H1 (cell line): Measurements from ENCODE around the gene SOBP. TPM values are rescaled to one million over a fixed set of nuclear protein-coding genes. Genes with fewer than 3 reads are reported as not detected.

ENCODE experiments used
- CTCF ChIA-PET: fragments of 300-600 bp; sonication (Branson Sonifier 250); formaldehyde crosslinking; loops from one replicate; lab custom pipeline; 2021; ENCODE audit not compliant: partially characterized antibody; lab: Charles Lee
- POLR2A ChIA-PET: fragments of 300-600 bp; sonication (Branson Sonifier 250); formaldehyde crosslinking; loops from one replicate; lab custom pipeline; 2021; ENCODE audit warnings: inconsistent platforms; ENCODE audit not compliant: partially characterized antibody; lab: Charles Lee
- DNase-seq, 2 experiments: peaks; one replicate each; pipeline versions ENCODE4 v3.0.0 to v3.0.0-alpha.2; 2010 to 2022; ENCODE audit warnings: low spot score in 2 of 2, low read depth in 1 of 2, mixed read lengths in 1 of 2
- FAIRE-seq: peaks from 2 replicates; lab custom pipeline; 2011; peaks lifted over from hg19 to GRCh38; lab: Jason Lieb, UNC
- H2AFZ ChIP-seq: 2 replicates; pipeline ENCODE4 v1.8.1; 2012; ENCODE audit warnings: low read length, inconsistent platforms
- H2AK5ac ChIP-seq: 2 replicates; pipeline ENCODE4 v1.6.1; 2013; ENCODE audit warnings: low read depth, low read length
- H2BK120ac ChIP-seq: replicated peaks from 2 replicates; pipeline ENCODE3; 2013; ENCODE audit warnings: low read depth, low read length, inconsistent platforms
- H2BK12ac ChIP-seq: 2 replicates; pipeline ENCODE4 v1.6.1; 2013; ENCODE audit warnings: low read depth, low read length
- H2BK15ac ChIP-seq: 2 replicates; pipeline ENCODE4 v1.6.1; 2013; ENCODE audit warnings: low read length
- H2BK20ac ChIP-seq: 2 replicates; pipeline ENCODE4 v1.6.1; 2013; ENCODE audit warnings: low read length
- H2BK5ac ChIP-seq: 2 replicates; pipeline ENCODE4 v1.6.1; 2013; ENCODE audit warnings: low read depth, low read length
- H3K14ac ChIP-seq: 2 replicates; pipeline ENCODE4 v1.6.1; 2013; ENCODE audit warnings: inconsistent platforms; ENCODE audit not compliant: insufficient read length
- H3K18ac ChIP-seq: 2 replicates; pipeline ENCODE4 v1.6.1; 2013; ENCODE audit warnings: low read length; ENCODE audit errors: extremely low read depth
- H3K23ac ChIP-seq: 2 replicates; pipeline ENCODE4 v1.6.1; 2013; ENCODE audit warnings: inconsistent platforms; ENCODE audit not compliant: insufficient read length
- H3K23me2 ChIP-seq: 2 replicates; pipeline ENCODE4 v1.6.1; 2013; ENCODE audit warnings: low read depth, low read length
- H3K27ac ChIP-seq: 2 replicates; pipeline ENCODE4 v1.6.1; 2011; ENCODE audit warnings: low read depth, low read length, inconsistent platforms
- H3K27me3 ChIP-seq, 4 experiments: replicated peaks in 1 of 4; 1 replicate in 1 of 4; 2 replicates in 3 of 4; pipeline versions ENCODE4 v1.6.1 to v1.8.1; 2011 to 2013; ENCODE audit warnings: low read length in 3 of 4, mild to moderate bottlenecking in 3 of 4, inconsistent platforms in 2 of 4, mixed read lengths in 2 of 4, moderate library complexity in 1 of 4; ENCODE audit not compliant: control insufficient read depth in 3 of 4, insufficient read depth in 3 of 4; ENCODE audit errors: extremely low read depth in 1 of 4
- H3K36me3 ChIP-seq, 4 experiments: 2 replicates each; pipeline versions ENCODE4 v1.6.1 to v1.8.1; 2011 to 2013; ENCODE audit warnings: mild to moderate bottlenecking in 4 of 4, low read length in 3 of 4, moderate library complexity in 2 of 4, control low read depth in 1 of 4, inconsistent platforms in 1 of 4; ENCODE audit not compliant: insufficient read depth in 4 of 4, control insufficient read depth in 2 of 4
- H3K4ac ChIP-seq: replicated peaks from 2 replicates; pipeline ENCODE3; 2013; ENCODE audit warnings: low read length, low read depth, mixed read lengths, inconsistent platforms; ENCODE audit not compliant: insufficient read length
- H3K4me1 ChIP-seq, 4 experiments: replicated peaks in 1 of 4; 1 replicate in 1 of 4; 2 replicates in 3 of 4; pipeline versions ENCODE4 v1.6.1 to v1.8.1; 2011 to 2013; ENCODE audit warnings: low read length in 3 of 4, inconsistent platforms in 2 of 4, mixed read lengths in 1 of 4; ENCODE audit not compliant: insufficient read depth in 4 of 4, control insufficient read depth in 3 of 4
- H3K4me2 ChIP-seq, 2 experiments: 2 replicates each; pipeline versions ENCODE4 v1.6.1 to v1.8.1; 2011 to 2013; ENCODE audit warnings: low read depth in 2 of 2, low read length in 2 of 2, control low read depth in 1 of 2, inconsistent platforms in 1 of 2, mild to moderate bottlenecking in 1 of 2; ENCODE audit not compliant: insufficient read depth in 1 of 2
- H3K4me3 ChIP-seq, 4 experiments: fragments of 200-600, 300-600 bp in 1 of 4; sonication (generic), shearing (Covaris generic), sonication (Bioruptor Twin) in 1 of 4; 2 replicates each; pipeline versions ENCODE4 v1.5.1 to v1.8.1; 2011 to 2016; ENCODE audit warnings: low read length in 4 of 4, low read depth in 3 of 4, control low read depth in 2 of 4, inconsistent platforms in 2 of 4, mild to moderate bottlenecking in 2 of 4, mixed read lengths in 1 of 4, moderate library complexity in 1 of 4; ENCODE audit not compliant: insufficient read depth in 2 of 4; ENCODE audit errors: extremely low read depth in 1 of 4
- H3K56ac ChIP-seq: replicated peaks from 2 replicates; pipeline ENCODE3; 2013; ENCODE audit warnings: low read depth, mild to moderate bottlenecking, mixed read lengths, low read length, inconsistent platforms; ENCODE audit not compliant: insufficient read length
- H3K79me1 ChIP-seq: 2 replicates; pipeline ENCODE4 v1.6.1; 2013; ENCODE audit warnings: low read depth, low read length, control low read depth
- H3K79me2 ChIP-seq, 2 experiments: 2 replicates each; pipeline versions ENCODE4 v1.6.1 to v1.8.1; 2012 to 2013; ENCODE audit warnings: low read length in 2 of 2, mild to moderate bottlenecking in 2 of 2, inconsistent platforms in 1 of 2; ENCODE audit not compliant: insufficient read depth in 2 of 2, control insufficient read depth in 1 of 2
- H3K9ac ChIP-seq, 4 experiments: replicated peaks in 1 of 4; 1 replicate in 1 of 4; 2 replicates in 3 of 4; pipeline versions ENCODE4 v1.6.1 to v1.8.1; 2011 to 2013; ENCODE audit warnings: low read depth in 3 of 4, low read length in 3 of 4, control low read depth in 2 of 4, mild to moderate bottlenecking in 2 of 4, moderate library complexity in 2 of 4, inconsistent platforms in 1 of 4; ENCODE audit errors: extremely low read depth in 1 of 4
- H3K9me3 ChIP-seq, 2 experiments: 2 replicates each; pipeline versions ENCODE4 v1.6.1 to v1.8.1; 2012 to 2013; ENCODE audit warnings: mild to moderate bottlenecking in 2 of 2, moderate library complexity in 2 of 2, control low read depth in 1 of 2, inconsistent platforms in 1 of 2, low read depth in 1 of 2, low read length in 1 of 2, mixed read lengths in 1 of 2; ENCODE audit not compliant: insufficient read depth in 2 of 2
- H4K20me1 ChIP-seq, 2 experiments: replicated peaks in 1 of 2; 2 replicates each; pipeline versions ENCODE3 to v1.8.1; 2011 to 2013; ENCODE audit warnings: inconsistent platforms in 2 of 2, low read length in 2 of 2, mild to moderate bottlenecking in 1 of 2; ENCODE audit not compliant: insufficient read depth in 2 of 2, control insufficient read depth in 1 of 2
- H4K5ac ChIP-seq: 2 replicates; pipeline ENCODE4 v1.6.1; 2013; ENCODE audit warnings: low read length, low read depth, mixed read lengths, inconsistent platforms; ENCODE audit not compliant: insufficient read length
- H4K8ac ChIP-seq: 2 replicates; pipeline ENCODE4 v1.8.0; 2013; ENCODE audit warnings: mild to moderate bottlenecking, moderate library complexity, low read length, inconsistent platforms; ENCODE audit not compliant: insufficient read depth; ENCODE audit errors: extremely low read depth
- H4K91ac ChIP-seq: replicated peaks from 2 replicates; pipeline ENCODE3; 2013; ENCODE audit warnings: low read length, mixed read lengths, inconsistent platforms; ENCODE audit not compliant: insufficient read length
- CEBPB ChIP-seq: IDR thresholded peaks from 2 replicates; pipeline ENCODE4 v1.6.1; 2012; ENCODE audit warnings: low read depth, low read length
- CHD2 ChIP-seq: IDR thresholded peaks from 2 replicates; pipeline ENCODE4 v1.6.1; 2012; ENCODE audit warnings: low read length, improper control_type of control experiment
- FOSL1 ChIP-seq: IDR thresholded peaks from 2 replicates; pipeline ENCODE4 v1.6.1; 2011; ENCODE audit warnings: mild to moderate bottlenecking, low read depth, low read length, moderate library complexity; ENCODE audit not compliant: insufficient read depth
- RXRA ChIP-seq: IDR thresholded peaks from 2 replicates; pipeline ENCODE4 v1.6.1; 2011; ENCODE audit warnings: low read depth, mild to moderate bottlenecking, low read length, moderate library complexity; ENCODE audit not compliant: insufficient read depth
- ZNF274 ChIP-seq: IDR thresholded peaks from 2 replicates; pipeline ENCODE4 v1.7.0; 2012; ENCODE audit warnings: low read length, borderline replicate concordance; ENCODE audit errors: extremely low read depth
- WGBS, 2 experiments: shearing (Covaris generic) in 1 of 2; methylation state at CpG; one replicate each; pipeline versions ENCODE4 v1.1.6 to v1.1.7; 2013 to 2015; ENCODE audit warnings: low lambda C conversion rate in 2 of 2, mixed read lengths in 2 of 2, inconsistent platforms in 1 of 2, low coverage in 1 of 2, missing lambda C conversion rate in 1 of 2; ENCODE audit not compliant: insufficient replicate concordance in 2 of 2, insufficient coverage in 1 of 2, insufficient read length in 1 of 2; ENCODE audit errors: extremely low coverage in 1 of 2, missing lambda C conversion rate in 1 of 2; 5-methylcytosine and 5-hydroxymethylcytosine counted together
- polyA plus RNA-seq, 7 experiments: library from polyadenylated mRNA; depleted of rRNA in 3 of 7; stranded (reverse) in 5 of 7; unstranded in 2 of 7; fragments of >200 nt in 5 of 7; fragments of 200-250 nt in 2 of 7; gene quantifications; 1 replicate in 5 of 7; 2 replicates in 1 of 7; 4 replicates in 1 of 7; pipeline versions ENCODE4 v1.2.1 to v1.2.3, GENCODE V29; 2011 to 2013; ENCODE audit warnings: missing spikeins in 2 of 7, mixed read lengths in 2 of 7
- total RNA-seq: library from RNA; stranded (reverse); fragmentation: NEBNext Ultra II Directional; extraction: Animal tissue kit (Norgen Biotek cat#: 25700); gene quantifications from 2 replicates; pipeline ENCODE4 v1.2.1, GENCODE V29; 2021

Gene SOBP
- total and polyA plus RNA-seq, 2 of the 8 experiments (the other 6 are each of a cell fraction or from before 2014, with no cell fraction given), result 0.45 to 6.2 TPM

- Histone ChIP-seq H2AK5ac (no peak overlapping the region), H3K79me1 (no peaks in the 10 kb centered on the region), H2AFZ (no peak overlapping the region), H3K23me2 (no peaks in the 10 kb centered on the region), H3K9ac (no peak overlapping the region), H3K56ac (no peak overlapping the region), H3K14ac (no peak overlapping the region), H4K20me1 (no peaks in the 10 kb centered on the region), H3K4me2 (no peak overlapping the region), H2BK12ac (no peak overlapping the region), H3K23ac (no peak overlapping the region), H3K4ac (no peak overlapping the region), H3K18ac (no peak overlapping the region), H3K4me3 (no peak overlapping the region), H2BK120ac (no peak overlapping the region), H4K5ac (no peak overlapping the region), H3K4me1 (peaks cover 4 to 8% (median 6%) of the 10 kb centered on the region in 4 experiments; a peak in 6 of 7 replicates), H3K36me3 (no peaks in the 10 kb centered on the region; a peak in 1 of 8 replicates), H2BK15ac (no peak overlapping the region), H2BK5ac (no peak overlapping the region), H3K9me3 (no peaks in the 10 kb centered on the region), H4K91ac (no peak overlapping the region), H3K27me3 (no peaks in the 10 kb centered on the region), H2BK20ac (no peak overlapping the region), H3K79me2 (no peaks in the 10 kb centered on the region), H3K27ac (no peak overlapping the region), H4K8ac (no peak overlapping the region)
- no peak for FAIRE-seq
- CTCF ChIA-PET, result no interaction called here
- DNase-seq, result no peak
- POLR2A ChIA-PET, result no interaction called here
- peak; percentile 51; the same call in 1 of the 2 replicates for TF ChIP-seq CEBPB
- TF ChIP-seq ZNF274, result no peak
- no peak for TF ChIP-seq FOSL1
- no peak for TF ChIP-seq RXRA
- TF ChIP-seq CHD2, result no peak
- 95% methylated on average over 5 of the region's 5 CpGs; no CpG with 5 or more reads in 1 of the 2 experiments for WGBS, 2 experiments
Observed at GRCh38 chr6:107515955-107516354, 26.0 kb downstream of the SOBP start.
